PC-3 (cell line): ENCODE measurements around the gene LRRN4. TPM values are rescaled to one million over a fixed set of nuclear protein-coding genes. Genes with fewer than 3 reads are reported as not detected.

ENCODE experiments used
- ATAC-seq: fragments of 200-7000 bp; cut with Tn5 transposase; 2 replicates; pipeline ENCODE4 v1.9.1; 2020; ENCODE audit warnings: mild to moderate bottlenecking, moderate library complexity
- BruUV-seq: library from RNA; stranded (reverse); fragments of 400-500 nt; replicated peaks from 2 replicates; lab custom pipeline; 2021; lab: Mats Ljungman, UMichigan
- CTCF ChIA-PET: fragments of 300-600 bp; sonication (Branson Sonifier 250); formaldehyde crosslinking; loops from one replicate; lab custom pipeline; 2022; ENCODE audit warnings: antibody characterized with exemption; lab: Charles Lee
- POLR2A ChIA-PET: fragments of 300-600 bp; sonication (Branson Sonifier 250); formaldehyde crosslinking; loops from one replicate; lab custom pipeline; 2022; ENCODE audit warnings: antibody characterized with exemption; ENCODE audit not compliant: unreplicated experiment; lab: Charles Lee
- DNase-seq: peaks from one replicate; pipeline ENCODE4 v3.0.0-alpha.2; 2015
- H2AFZ ChIP-seq: fragments of 300-600 bp; sonication (generic); 2 replicates; pipeline ENCODE4 v1.6.0; 2016; ENCODE audit warnings: antibody characterized with exemption, low read length
- H3F3A ChIP-seq: fragments of 300-600 bp; sonication (generic); one replicate; pipeline ENCODE4 v1.6.0; 2017; ENCODE audit warnings: antibody characterized with exemption, low read length, control low read depth, mild to moderate bottlenecking; ENCODE audit not compliant: unreplicated experiment
- H3K27ac ChIP-seq: fragments of 300-600 bp; sonication (generic); 2 replicates; pipeline ENCODE4 v1.5.1; 2016; ENCODE audit warnings: mild to moderate bottlenecking, low read length
- H3K27me3 ChIP-seq: fragments of 300-600 bp; sonication (generic); 2 replicates; pipeline ENCODE4 v1.6.1; 2016; ENCODE audit warnings: low read length, mixed read lengths
- H3K36me3 ChIP-seq: fragments of 300-600 bp; sonication (generic); 2 replicates; pipeline ENCODE4 v1.6.1; 2016; ENCODE audit warnings: low read depth, mixed run types, low read length, mixed read lengths
- H3K4me1 ChIP-seq: fragments of 300-600 bp; sonication (generic); 2 replicates; pipeline ENCODE4 v1.5.1; 2016; ENCODE audit warnings: low read length; ENCODE audit not compliant: insufficient read depth
- H3K4me2 ChIP-seq: fragments of 300-600 bp; sonication (generic); 2 replicates; pipeline ENCODE4 v1.6.0; 2016; ENCODE audit warnings: low read length
- H3K4me3 ChIP-seq: fragments of 300-600 bp; sonication (generic); 2 replicates; pipeline ENCODE4 v1.5.1; 2016; ENCODE audit warnings: mild to moderate bottlenecking, low read length, mixed read lengths
- H3K79me2 ChIP-seq: fragments of 300-600 bp; sonication (generic); 2 replicates; pipeline ENCODE4 v1.6.1; 2017; ENCODE audit warnings: low read length, mixed read lengths
- H3K9ac ChIP-seq: fragments of 300-600 bp; sonication (generic); 2 replicates; pipeline ENCODE4 v1.6.0; 2016; ENCODE audit warnings: mild to moderate bottlenecking, low read length
- H3K9me2 ChIP-seq: fragments of 300-600 bp; sonication (generic); replicated peaks from 2 replicates; pipeline ENCODE4 v1.6.1; 2016; ENCODE audit warnings: mixed run types, low read length, mixed read lengths
- H3K9me3 ChIP-seq: fragments of 300-600 bp; sonication (generic); 2 replicates; pipeline ENCODE4 v1.6.1; 2016; ENCODE audit warnings: low read length, mixed read lengths
- H4K20me1 ChIP-seq: fragments of 300-600 bp; sonication (generic); 2 replicates; pipeline ENCODE4 v1.6.1; 2016; ENCODE audit warnings: low read length, mixed read lengths
- CTCF ChIP-seq: fragments of 300-600 bp; sonication (generic); conservative IDR thresholded peaks from 2 replicates; pipeline ENCODE4 v1.5.1; 2017; ENCODE audit warnings: antibody characterized with exemption, low read depth, mild to moderate bottlenecking, low read length
- EZH2 ChIP-seq: fragments of 300-600 bp; sonication (generic); IDR thresholded peaks from one replicate; pipeline ENCODE4 v1.6.1; 2017; ENCODE audit warnings: antibody characterized with exemption, mild to moderate bottlenecking, low read length; ENCODE audit not compliant: unreplicated experiment
- EZH2phosphoT487 ChIP-seq: fragments of 300-600 bp; sonication (generic); IDR thresholded peaks from 2 replicates; pipeline ENCODE4 v1.6.1; 2018; ENCODE audit warnings: mild to moderate bottlenecking, antibody characterized with exemption, low read length, borderline replicate concordance
- intact Hi-C: fragments of 100-400 bp; cut with micrococcal nuclease; formaldehyde crosslinking; loops from 2 replicates; pipeline ENCODE4 v1.9.0; 2023
- total RNA-seq: library from RNA; depleted of rRNA; stranded (reverse); fragments of >200 nt; gene quantifications from 2 replicates; pipeline ENCODE4 v1.2.3, GENCODE V29; 2014

LRRN4 gene
- total RNA-seq, 1 experiment from 2014 or later = 0.44 TPM

GRCh38 chr20:6060213-6060612 is 6.4 kb upstream of the LRRN4 start:
- Histone ChIP-seq H4K20me1 (no peaks in the 10 kb centered on the region), H3K79me2 (no peaks in the 10 kb centered on the region), H3K27ac (no peak overlapping the region), H3K4me1 (peaks cover 10% of the 10 kb centered on the region), H3K9ac (no peak overlapping the region), H3F3A (no peaks in the 10 kb centered on the region), H3K9me3 (no peaks in the 10 kb centered on the region), H2AFZ (no peak overlapping the region), H3K4me2 (no peak overlapping the region), H3K4me3 (no peak overlapping the region), H3K27me3 (no peaks in the 10 kb centered on the region), H3K9me2 (no peaks in the 10 kb centered on the region), H3K36me3 (no peaks in the 10 kb centered on the region)
- ATAC-seq (no peak), DNase-seq (no peak)
- intact Hi-C loops = no loop called here
- ChIA-PET CTCF (no interaction called here), POLR2A (no interaction called here)
- no peak for TF ChIP-seq EZH2
- TF ChIP-seq CTCF = no peak
- no peak for TF ChIP-seq EZH2phosphoT487
- BruUV-seq = no TSS peak

- POLR2A ChIA-PET = no interaction called here
- no peaks in the 10 kb centered on the region for H3K36me3 ChIP-seq
- no peak overlapping the region for H3K9ac ChIP-seq
- no peak overlapping the region for H3K4me3 ChIP-seq
- no TSS peak for BruUV-seq
- no peaks in the 10 kb centered on the region for H4K20me1 ChIP-seq
- no peaks in the 10 kb centered on the region for H3K79me2 ChIP-seq
- H3K27me3 ChIP-seq = no peaks in the 10 kb centered on the region
- H3K27ac ChIP-seq = no peak overlapping the region
- intact Hi-C loops = no loop called here
- no peaks in the 10 kb centered on the region for H3K9me3 ChIP-seq
- H3K4me2 ChIP-seq = peak overlapping the region; percentile 4; the same call in 1 of the 2 replicates
- no peak overlapping the region for H2AFZ ChIP-seq
- peaks cover 16% of the 10 kb centered on the region for H3K4me1 ChIP-seq
- TF ChIP-seq EZH2 = no peak
- TF ChIP-seq CTCF = no peak
- no peak for TF ChIP-seq EZH2phosphoT487
- H3F3A ChIP-seq = no peaks in the 10 kb centered on the region
- CTCF ChIA-PET = no interaction called here
- no peaks in the 10 kb centered on the region for H3K9me2 ChIP-seq
- DNase-seq (peak; percentile 28), ATAC-seq (no peak; the same call in 1 of the 2 replicates)
Measured at GRCh38 chr20:6058684-6059295, 4.9 kb upstream of the LRRN4 start.

- POLR2A ChIA-PET = no interaction called here
- H3F3A ChIP-seq = no peaks in the 10 kb centered on the region
- BruUV-seq = no TSS peak
Measured at GRCh38 chr20:6057691-6058090, 3.8 kb upstream of the LRRN4 start.

More at GRCh38 chr20:6057691-6058090, 3.8 kb upstream of the LRRN4 start:
- no peak for ATAC-seq
- Histone ChIP-seq H3K9me2 (no peaks in the 10 kb centered on the region), H3K4me1 (peaks cover 24% of the 10 kb centered on the region), H3K4me2 (no peak overlapping the region), H3K9ac (no peak overlapping the region), H3K27ac (no peak overlapping the region), H2AFZ (no peak overlapping the region), H3K36me3 (no peaks in the 10 kb centered on the region), H3K79me2 (no peaks in the 10 kb centered on the region), H3K9me3 (no peaks in the 10 kb centered on the region), H4K20me1 (no peaks in the 10 kb centered on the region), H3K27me3 (no peaks in the 10 kb centered on the region), H3K4me3 (no peak overlapping the region)
- TF ChIP-seq EZH2phosphoT487 (no peak), EZH2 (no peak), CTCF (no peak)
- intact Hi-C loops = no loop called here
- CTCF ChIA-PET = no interaction called here
- DNase-seq = no peak
